Osteoblast (primary cell): ENCODE data around the gene PDLIM1. TPM values are rescaled to one million over a fixed set of nuclear protein-coding genes. Genes with fewer than 3 reads are reported as not detected.

ENCODE experiments used
- DNase-seq: peaks from one replicate; pipeline ENCODE4 v3.0.0; 2011; ENCODE audit warnings: low spot score, mixed read lengths; ENCODE audit not compliant: insufficient read length; ENCODE audit errors: missing footprints
- H2AFZ ChIP-seq: 2 replicates; pipeline ENCODE4 v1.6.0; 2011; ENCODE audit warnings: mild to moderate bottlenecking, low read length
- H3K27ac ChIP-seq: 2 replicates; pipeline ENCODE4 v1.5.1; 2011; ENCODE audit warnings: mild to moderate bottlenecking, low read depth, low read length, moderate library complexity
- H3K27me3 ChIP-seq: 2 replicates; pipeline ENCODE4 v1.6.0; 2012; ENCODE audit warnings: mild to moderate bottlenecking, control low read depth, inconsistent platforms, low read length, moderate library complexity; ENCODE audit not compliant: insufficient read depth
- H3K36me3 ChIP-seq: 2 replicates; pipeline ENCODE4 v1.5.1; 2011; ENCODE audit warnings: mild to moderate bottlenecking, low read length, control low read depth, moderate library complexity; ENCODE audit not compliant: insufficient read depth
- H3K4me1 ChIP-seq: 2 replicates; pipeline ENCODE4 v1.5.1; 2011; ENCODE audit warnings: mild to moderate bottlenecking, low read length, control low read depth, moderate library complexity; ENCODE audit not compliant: insufficient read depth
- H3K4me2 ChIP-seq: 2 replicates; pipeline ENCODE4 v1.6.0; 2011; ENCODE audit warnings: mild to moderate bottlenecking, low read length; ENCODE audit not compliant: insufficient read depth
- H3K4me3 ChIP-seq: fragments of 200-600 bp; sonication (generic); 3 replicates; pipeline ENCODE4 v1.5.1; 2012; ENCODE audit warnings: mild to moderate bottlenecking, low read length, inconsistent platforms; ENCODE audit not compliant: insufficient read depth
- H3K79me2 ChIP-seq: 2 replicates; pipeline ENCODE4 v1.6.0; 2012; ENCODE audit warnings: mild to moderate bottlenecking, low read length, control low read depth, inconsistent platforms; ENCODE audit not compliant: insufficient read depth
- H3K9me3 ChIP-seq: 2 replicates; pipeline ENCODE4 v1.5.1; 2011; ENCODE audit warnings: low read depth, low read length, control low read depth
- H4K20me1 ChIP-seq: 2 replicates; pipeline ENCODE4 v1.6.0; 2012; ENCODE audit warnings: mild to moderate bottlenecking, low read length, control low read depth; ENCODE audit not compliant: insufficient read depth
- CTCF ChIP-seq: IDR thresholded peaks from 2 replicates; pipeline ENCODE4 v1.5.1; 2011; ENCODE audit warnings: mild to moderate bottlenecking, low read depth, low read length, moderate library complexity; ENCODE audit errors: extremely low read depth
- total RNA-seq: library from RNA; depleted of rRNA; stranded (reverse); fragments of >200 nt; gene quantifications from 2 replicates; pipeline ENCODE4 v1.2.3, GENCODE V29; 2012

PDLIM1 gene
- total RNA-seq, 1 donor, result 26.1 TPM

- Histone ChIP-seq H4K20me1 (no peaks in the 10 kb centered on the region), H3K4me3 (no peak overlapping the region), H2AFZ (no peak overlapping the region), H3K79me2 (peaks cover 16% of the 10 kb centered on the region), H3K4me1 (no peaks in the 10 kb centered on the region), H3K4me2 (no peak overlapping the region), H3K27me3 (no peaks in the 10 kb centered on the region), H3K36me3 (peaks cover 9% of the 10 kb centered on the region), H3K27ac (no peak overlapping the region), H3K9me3 (no peaks in the 10 kb centered on the region)
- TF ChIP-seq CTCF, result no peak
- DNase-seq, result no peak
These were observed 36.2 kb downstream of the PDLIM1 start for GRCh38 chr10:95254629-95255028.

GRCh38 chr10:95253686-95254085 lies 37.1 kb downstream of the PDLIM1 start:
- H3K36me3 ChIP-seq, result peaks cover 4% of the 10 kb centered on the region
- no peaks in the 10 kb centered on the region for H3K27me3 ChIP-seq
- no peak for DNase-seq
- H3K79me2 ChIP-seq, result peaks cover 16% of the 10 kb centered on the region
- no peaks in the 10 kb centered on the region for H4K20me1 ChIP-seq
- H3K4me3 ChIP-seq, result no peak overlapping the region
- H3K4me2 ChIP-seq, result no peak overlapping the region
- no peaks in the 10 kb centered on the region for H3K9me3 ChIP-seq
- no peak for TF ChIP-seq CTCF
- H3K4me1 ChIP-seq, result no peaks in the 10 kb centered on the region
- H3K27ac ChIP-seq, result no peak overlapping the region
- no peak overlapping the region for H2AFZ ChIP-seq

DNA sequence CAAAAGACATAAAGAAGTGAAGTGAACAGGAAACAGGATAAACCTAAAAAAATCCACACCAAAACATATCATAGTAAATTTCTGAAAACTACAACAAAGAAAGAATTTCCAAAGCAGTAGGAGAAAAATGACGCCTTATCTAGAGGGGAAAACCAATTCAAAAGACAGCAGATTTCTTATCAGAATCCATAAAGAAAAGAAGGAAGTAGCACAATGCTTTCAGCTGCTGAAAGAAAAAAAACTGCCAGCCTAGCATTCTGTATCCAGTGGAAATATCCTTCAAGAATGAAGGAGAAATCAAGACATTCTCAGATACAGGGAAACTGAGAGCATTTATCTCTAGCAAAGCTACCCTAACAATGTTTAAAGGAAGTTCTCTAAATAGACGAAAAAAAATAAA lies 37.8 kb downstream of the PDLIM1 start:
- Histone ChIP-seq H4K20me1 (no peaks in the 10 kb centered on the region), H3K36me3 (peaks cover 4% of the 10 kb centered on the region), H3K9me3 (no peaks in the 10 kb centered on the region), H3K4me2 (no peak overlapping the region), H3K4me1 (peaks cover 5% of the 10 kb centered on the region), H2AFZ (no peak overlapping the region), H3K27ac (no peak overlapping the region), H3K79me2 (peaks cover 16% of the 10 kb centered on the region), H3K4me3 (no peak overlapping the region), H3K27me3 (no peaks in the 10 kb centered on the region)
- DNase-seq, result no peak
- no peak for TF ChIP-seq CTCF

DNA sequence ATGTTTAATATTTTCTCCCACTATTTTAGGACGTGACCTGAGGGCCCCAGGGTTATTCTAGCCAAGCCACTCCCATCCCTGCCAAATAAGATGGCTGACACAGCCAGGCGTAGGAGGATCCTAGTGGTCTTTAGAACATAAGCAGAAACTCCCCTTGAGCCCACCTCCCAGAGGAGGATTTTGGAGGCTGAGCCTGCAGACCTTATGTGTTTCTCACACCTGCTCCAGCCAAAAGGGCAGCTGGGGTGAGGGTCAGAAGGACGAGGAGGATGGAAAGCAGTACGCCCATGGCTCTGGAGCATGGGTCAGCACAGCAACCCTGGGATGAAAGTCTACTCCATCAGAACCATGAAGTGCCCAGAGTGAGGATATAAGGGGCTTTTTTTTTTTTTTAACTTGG lies 39.9 kb downstream of the PDLIM1 start:
- no peak overlapping the region for H3K4me3 ChIP-seq
- TF ChIP-seq CTCF, result no peak
- no peaks in the 10 kb centered on the region for H3K27me3 ChIP-seq
- no peak for DNase-seq
- H2AFZ ChIP-seq, result no peak overlapping the region
- H3K4me2 ChIP-seq, result no peak overlapping the region
- H3K27ac ChIP-seq, result no peak overlapping the region
- no peaks in the 10 kb centered on the region for H3K9me3 ChIP-seq
- H3K4me1 ChIP-seq, result peaks cover 19% of the 10 kb centered on the region
- H3K36me3 ChIP-seq, result peaks cover 6% of the 10 kb centered on the region
- H3K79me2 ChIP-seq, result peaks cover 16% of the 10 kb centered on the region
- H4K20me1 ChIP-seq, result no peaks in the 10 kb centered on the region
